Activated naive CD4-positive, alpha-beta T cell treated with anti-CD3 and anti-CD28 coated beads for 36 hours (primary cell): ENCODE results near the gene ALDH3B2. TPM values are rescaled to one million over a fixed set of nuclear protein-coding genes. Genes with fewer than 3 reads are reported as not detected.
"Not testable (repeated sequence)": the region's sequence is repeated elsewhere in the genome, so short reads cannot be mapped to it uniquely, and the experiment has no call there.

Experiments
- CTCF ChIA-PET: fragments of 350-600 bp; sonication (Branson Sonifier 250); formaldehyde crosslinking; loops from one replicate; lab custom pipeline; 2021; ENCODE audit warnings: antibody characterized with exemption; lab: Charles Lee
- DNase-seq: peaks from one replicate; pipeline ENCODE4 v3.0.0-alpha.2; 2020
- H3K27ac Mint-ChIP-seq: one replicate; pipeline ENCODE4 v1.8.0; 2021; ENCODE audit warnings: mild to moderate bottlenecking, mixed read lengths
- H3K27me3 Mint-ChIP-seq: one replicate; pipeline ENCODE4 v1.8.0; 2021; ENCODE audit warnings: low read depth, mixed read lengths
- H3K36me3 Mint-ChIP-seq: one replicate; pipeline ENCODE4 v1.8.0; 2021; ENCODE audit warnings: low read depth, mixed read lengths
- H3K4me1 Mint-ChIP-seq: one replicate; pipeline ENCODE4 v1.8.0; 2021; ENCODE audit warnings: low read depth, mixed read lengths
- H3K4me3 Mint-ChIP-seq: one replicate; pipeline ENCODE4 v1.8.0; 2021; ENCODE audit warnings: mild to moderate bottlenecking, moderate library complexity, mixed read lengths
- H3K9me3 Mint-ChIP-seq: one replicate; pipeline ENCODE4 v1.8.0; 2021; ENCODE audit warnings: mixed read lengths
- intact Hi-C: fragments of 100-400 bp; cut with micrococcal nuclease; formaldehyde crosslinking; loops from one replicate; pipeline ENCODE4 v1.15.1; 2023
- total RNA-seq, 2 experiments: library from RNA; stranded (reverse); gene quantifications; one replicate each; pipeline ENCODE4 v1.2.3, GENCODE V29; 2021

The ALDH3B2 gene
- total RNA-seq = not detected

- DNase-seq = no peak
- H3K27ac Mint-ChIP-seq = no peak within 1 kb of the TSS
- no peak within 1 kb of the TSS for H3K4me3 Mint-ChIP-seq
- CTCF ChIA-PET = no interaction called here
- no peaks in the 10 kb centered on the region for H3K27me3 Mint-ChIP-seq
- H3K36me3 Mint-ChIP-seq = no peaks in the 10 kb centered on the region
- no peaks in the 10 kb centered on the region for H3K4me1 Mint-ChIP-seq
- no peaks in the 10 kb centered on the region for H3K9me3 Mint-ChIP-seq
- intact Hi-C loops = no loop called here
Measured at GRCh38 chr11:67674442-67674871, at the start of gene ALDH3B2. ALDH3B2 (minus strand) TSS chr11:67674623; CDS start chr11:67666935, 7,688 bp downstream.

- H3K27me3 Mint-ChIP-seq, H3K4me3 Mint-ChIP-seq, H3K9me3 Mint-ChIP-seq, DNase-seq, H3K27ac Mint-ChIP-seq, CTCF ChIA-PET, H3K36me3 Mint-ChIP-seq, intact Hi-C loops: not testable (repeated sequence)
- H3K4me1 Mint-ChIP-seq = peaks cover 15% of the 10 kb centered on the region
Measured at GRCh38 chr11:67723036-67723435, 48.6 kb upstream of the ALDH3B2 start.

- CTCF ChIA-PET, H3K27ac Mint-ChIP-seq, H3K36me3 Mint-ChIP-seq, H3K27me3 Mint-ChIP-seq, DNase-seq, H3K4me1 Mint-ChIP-seq, intact Hi-C loops, H3K9me3 Mint-ChIP-seq, H3K4me3 Mint-ChIP-seq: not testable (repeated sequence)
Measured at GRCh38 chr11:67716226-67716625, 41.8 kb upstream of the ALDH3B2 start.

- H3K9me3 Mint-ChIP-seq, CTCF ChIA-PET, H3K27ac Mint-ChIP-seq, DNase-seq, H3K36me3 Mint-ChIP-seq, H3K27me3 Mint-ChIP-seq, H3K4me1 Mint-ChIP-seq, H3K4me3 Mint-ChIP-seq, intact Hi-C loops: not testable (repeated sequence)
Measured at GRCh38 chr11:67715801-67716200, 41.4 kb upstream of the ALDH3B2 start.

- H3K27ac Mint-ChIP-seq, H3K9me3 Mint-ChIP-seq, intact Hi-C loops, H3K4me3 Mint-ChIP-seq, H3K27me3 Mint-ChIP-seq, H3K36me3 Mint-ChIP-seq, H3K4me1 Mint-ChIP-seq: not testable (repeated sequence)
- DNase-seq = peak; percentile 76
- CTCF ChIA-PET = interaction anchor here (0.9 to 1.1 kb wide), 5 partner anchors 22 to 86 kb away, joined by 3 to 4 read pairs (median 3); no protein-coding TSS in a partner anchor
Measured at GRCh38 chr11:67713892-67714509, 39.6 kb upstream of the ALDH3B2 start.

GRCh38 chr11:67711676-67712075 lies 37.3 kb upstream of the ALDH3B2 start:
- H3K9me3 Mint-ChIP-seq, H3K4me1 Mint-ChIP-seq, DNase-seq, H3K27me3 Mint-ChIP-seq, CTCF ChIA-PET, H3K27ac Mint-ChIP-seq, H3K4me3 Mint-ChIP-seq, H3K36me3 Mint-ChIP-seq, intact Hi-C loops: not testable (repeated sequence)

GRCh38 chr11:67711212-67711611 lies 36.8 kb upstream of the ALDH3B2 start:
- DNase-seq, CTCF ChIA-PET, intact Hi-C loops, H3K4me1 Mint-ChIP-seq, H3K9me3 Mint-ChIP-seq, H3K36me3 Mint-ChIP-seq, H3K27me3 Mint-ChIP-seq, H3K27ac Mint-ChIP-seq: not testable (repeated sequence)
- H3K4me3 Mint-ChIP-seq = peak overlapping the region; percentile 24

GRCh38 chr11:67709806-67710205 lies 35.4 kb upstream of the ALDH3B2 start:
- DNase-seq, intact Hi-C loops, CTCF ChIA-PET, H3K27ac Mint-ChIP-seq, H3K36me3 Mint-ChIP-seq, H3K4me1 Mint-ChIP-seq, H3K4me3 Mint-ChIP-seq, H3K9me3 Mint-ChIP-seq, H3K27me3 Mint-ChIP-seq: not testable (repeated sequence)

GRCh38 chr11:67705264-67705663 lies 30.8 kb upstream of the ALDH3B2 start:
- DNase-seq = no peak
- Mint-ChIP-seq H3K27ac (no peak overlapping the region), H3K4me1 (no peaks in the 10 kb centered on the region), H3K36me3 (no peaks in the 10 kb centered on the region), H3K4me3 (no peak overlapping the region), H3K9me3 (no peaks in the 10 kb centered on the region), H3K27me3 (no peaks in the 10 kb centered on the region)
- intact Hi-C loops = no loop called here
- CTCF ChIA-PET = no interaction called here

GRCh38 chr11:67704524-67704923 lies 30.1 kb upstream of the ALDH3B2 start:
- CTCF ChIA-PET = no interaction called here
- Mint-ChIP-seq H3K27ac (no peak overlapping the region), H3K4me3 (no peak overlapping the region), H3K36me3 (no peaks in the 10 kb centered on the region), H3K9me3 (no peaks in the 10 kb centered on the region), H3K27me3 (no peaks in the 10 kb centered on the region), H3K4me1 (no peaks in the 10 kb centered on the region)
- no peak for DNase-seq
- intact Hi-C loops = no loop called here

- H3K4me3 Mint-ChIP-seq, H3K9me3 Mint-ChIP-seq, H3K27me3 Mint-ChIP-seq, intact Hi-C loops, H3K36me3 Mint-ChIP-seq, H3K4me1 Mint-ChIP-seq, DNase-seq, H3K27ac Mint-ChIP-seq: not testable (repeated sequence)
- CTCF ChIA-PET = interaction anchor here (0.6 kb wide), 1 partner anchor 43 kb away, joined by 3 read pairs; no protein-coding TSS in a partner anchor
Measured at GRCh38 chr11:67703709-67704108, 29.3 kb upstream of the ALDH3B2 start.

- Mint-ChIP-seq H3K27me3 (peaks cover 4% of the 10 kb centered on the region), H3K4me3 (no peak overlapping the region)
Measured at GRCh38 chr11:67700548-67701262, 26.3 kb upstream of the ALDH3B2 start.

GRCh38 chr11:67700141-67700540 lies 25.7 kb upstream of the ALDH3B2 start:
- Mint-ChIP-seq H3K4me3 (no peak overlapping the region), H3K27me3 (peaks cover 4% of the 10 kb centered on the region), H3K4me1 (no peaks in the 10 kb centered on the region), H3K9me3 (no peaks in the 10 kb centered on the region), H3K27ac (no peak overlapping the region), H3K36me3 (no peaks in the 10 kb centered on the region)
- intact Hi-C loops = no loop called here
- CTCF ChIA-PET = no interaction called here
- no peak for DNase-seq

More at GRCh38 chr11:67700548-67701262, 26.3 kb upstream of the ALDH3B2 start:
- CTCF ChIA-PET = no interaction called here
- DNase-seq = no peak
- Mint-ChIP-seq H3K36me3 (no peaks in the 10 kb centered on the region), H3K9me3 (no peaks in the 10 kb centered on the region), H3K27ac (no peak overlapping the region), H3K4me1 (no peaks in the 10 kb centered on the region)
- intact Hi-C loops = no loop called here
